GM12878 (cell line): ENCODE data around the gene RCL1. TPM values are rescaled to one million over a fixed set of nuclear protein-coding genes. Genes with fewer than 3 reads are reported as not detected.

Experiments
- ATAC-seq: fragments of 200-7000 bp; cut with Tn5 transposase; 3 replicates; pipeline ENCODE4 v1.9.1; 2020; ENCODE audit warnings: mild to moderate bottlenecking, moderate library complexity
- BruUV-seq: library from RNA; stranded (reverse); fragments of 400-500 nt; replicated peaks from 2 replicates; lab custom pipeline; 2021; lab: Mats Ljungman, UMichigan
- CTCF ChIA-PET: fragments of 300-600 bp; sonication (Branson Sonifier 250); formaldehyde crosslinking; extraction: SDS; loops from one replicate; lab custom pipeline; 2021; ENCODE audit warnings: inconsistent platforms; lab: Yijun Ruan, JAX
- POLR2A ChIA-PET: fragments of 350-600 bp; formaldehyde crosslinking; extraction: SDS; loops from one replicate; lab custom pipeline; 2021; ENCODE audit warnings: inconsistent platforms; lab: Charles Lee
- RAD21 ChIA-PET: fragments of 300-600 bp; sonication (Branson Sonifier 250); formaldehyde crosslinking; loops from one replicate; lab custom pipeline; 2023; ENCODE audit warnings: antibody characterized with exemption; ENCODE audit not compliant: unreplicated experiment; lab: Charles Lee
- SMC1A ChIA-PET: fragments of 300-600 bp; sonication (Branson Sonifier 250); formaldehyde crosslinking; loops from one replicate; lab custom pipeline; 2023; ENCODE audit not compliant: unreplicated experiment, uncharacterized antibody; lab: Charles Lee
- DNase-seq: peaks from one replicate; pipeline ENCODE4 v3.0.0-alpha.2; 2011; ENCODE audit warnings: low read depth, low spot score
- FAIRE-seq: peaks from 3 replicates; lab custom pipeline; 2011; peaks lifted over from hg19 to GRCh38; lab: Jason Lieb, UNC
- H2AFZ ChIP-seq: 2 replicates; pipeline ENCODE4 v1.6.0; 2011; ENCODE audit warnings: low read depth, low read length, control low read depth; ENCODE audit not compliant: control insufficient read depth
- H3K27ac ChIP-seq: 2 replicates; pipeline ENCODE4 v1.5.1; 2011; ENCODE audit warnings: control low read depth; ENCODE audit not compliant: control insufficient read depth, insufficient read depth
- H3K27me3 ChIP-seq, 2 experiments: replicated peaks in 1 of 2; 2 replicates each; pipeline versions ENCODE4 v1.6.0 to v1.6.1; 2011; ENCODE audit warnings: low read length in 1 of 2; ENCODE audit not compliant: control insufficient read depth in 2 of 2, insufficient read depth in 2 of 2
- H3K36me3 ChIP-seq, 2 experiments: 2 replicates each; pipeline ENCODE4 v1.5.1; 2011; ENCODE audit warnings: low read length in 1 of 2; ENCODE audit not compliant: control insufficient read depth in 2 of 2, insufficient read depth in 2 of 2
- H3K4me1 ChIP-seq: 2 replicates; pipeline ENCODE4 v1.6.1; 2011; ENCODE audit warnings: mild to moderate bottlenecking, low read length, moderate library complexity, mixed read lengths; ENCODE audit not compliant: control insufficient read depth, insufficient read depth
- H3K4me2 ChIP-seq: 2 replicates; pipeline ENCODE4 v1.6.0; 2011; ENCODE audit warnings: control low read depth; ENCODE audit not compliant: control insufficient read depth, insufficient read depth
- H3K4me3 ChIP-seq: fragments of 200-600 bp; sonication (generic); 2 replicates; pipeline ENCODE4 v1.5.1; 2016
- H3K79me2 ChIP-seq: 2 replicates; pipeline ENCODE4 v1.6.0; 2011; ENCODE audit warnings: low read length; ENCODE audit not compliant: control insufficient read depth, insufficient read depth
- H3K9ac ChIP-seq: 2 replicates; pipeline ENCODE4 v1.8.0; 2011; ENCODE audit warnings: low read length, control low read depth, mixed read lengths; ENCODE audit not compliant: control insufficient read depth, insufficient read depth
- H3K9me3 ChIP-seq: replicated peaks from 3 replicates; pipeline ENCODE4 v1.5.1; 2011; ENCODE audit warnings: mild to moderate bottlenecking, low read length; ENCODE audit not compliant: control insufficient read depth, insufficient read depth
- H4K20me1 ChIP-seq: 2 replicates; pipeline ENCODE4 v1.6.0; 2011; ENCODE audit not compliant: control insufficient read depth, insufficient read depth
- NRF1 ChIP-seq: conservative IDR thresholded peaks from 2 replicates; pipeline ENCODE4 v1.6.1; 2011; ENCODE audit warnings: mild to moderate bottlenecking, low read depth, low read length, improper control_type of control experiment
- PAX8 ChIP-seq: fragments of 450-650 bp; IDR thresholded peaks from 2 replicates; pipeline ENCODE4 v1.6.1; 2017; ENCODE audit warnings: mild to moderate bottlenecking, moderate library complexity
- RUNX3 ChIP-seq: IDR thresholded peaks from 2 replicates; pipeline ENCODE4 v1.6.1; 2012; ENCODE audit warnings: low read length, inconsistent platforms
- USF2 ChIP-seq: IDR thresholded peaks from 2 replicates; pipeline ENCODE4 v1.6.1; 2011; ENCODE audit warnings: low read depth, low read length, improper control_type of control experiment, borderline replicate concordance
- ZBED1 ChIP-seq: IDR thresholded peaks from 2 replicates; pipeline ENCODE4 v1.6.1; 2016; ENCODE audit warnings: borderline replicate concordance
- ZZZ3 ChIP-seq: IDR thresholded peaks from 2 replicates; pipeline ENCODE4 v1.6.1; 2011; ENCODE audit warnings: low read depth; ENCODE audit not compliant: control insufficient read depth, insufficient read length
- WGBS: methylation state at CpG from one replicate; pipeline ENCODE4 v1.1.6; 2016; ENCODE audit warnings: low lambda C conversion rate; ENCODE audit not compliant: insufficient replicate concordance, insufficient coverage; ENCODE audit errors: missing lambda C conversion rate; 5-methylcytosine and 5-hydroxymethylcytosine counted together
- in situ Hi-C: fragments of 300-500 bp; cut with MboI; formaldehyde crosslinking; loops from 9 replicates; pipeline ENCODE4 v1.14.3; 2018; ENCODE audit warnings: mixed read lengths
- intact Hi-C: fragments of 100-400 bp; cut with micrococcal nuclease; formaldehyde crosslinking; loops from one replicate; pipeline ENCODE4 v1.14.2; 2022; ENCODE audit not compliant: unreplicated experiment
- polyA plus RNA-seq, 11 experiments: library from polyadenylated mRNA; depleted of rRNA in 4 of 11; unstranded in 6 of 11; stranded (reverse) in 5 of 11; fragments of >200 nt; fragmentation: Nextera tagmentation in 4 of 11; fragmentation: Illumina TruSeq in 1 of 11; extraction: Ambion mirVana in 4 of 11; extraction: Trizol in 1 of 11; gene quantifications; 1 replicate in 1 of 11; 2 replicates in 10 of 11; pipeline versions ENCODE4 v1.2.1 to v1.2.3, GENCODE V29; 2011 to 2016; ENCODE audit warnings: inconsistent platforms in 2 of 11, missing spikeins in 2 of 11, low read depth in 1 of 11
- total RNA-seq, 4 experiments: library from RNA; depleted of rRNA in 3 of 4; stranded (reverse); fragments of >200 nt in 3 of 4; fragmentation: Illumina TruSeq in 1 of 4; extraction: Trizol in 1 of 4; gene quantifications; 2 replicates each; pipeline versions ENCODE4 v1.2.1 to v1.2.3, GENCODE V29; 2013 to 2021

Gene RCL1
- total and polyA plus RNA-seq, 10 of the 15 experiments (the other 5 are each of a cell fraction or from before 2014, with no cell fraction given) = 21.1 to 46.8 (median 30.5) TPM

DNA sequence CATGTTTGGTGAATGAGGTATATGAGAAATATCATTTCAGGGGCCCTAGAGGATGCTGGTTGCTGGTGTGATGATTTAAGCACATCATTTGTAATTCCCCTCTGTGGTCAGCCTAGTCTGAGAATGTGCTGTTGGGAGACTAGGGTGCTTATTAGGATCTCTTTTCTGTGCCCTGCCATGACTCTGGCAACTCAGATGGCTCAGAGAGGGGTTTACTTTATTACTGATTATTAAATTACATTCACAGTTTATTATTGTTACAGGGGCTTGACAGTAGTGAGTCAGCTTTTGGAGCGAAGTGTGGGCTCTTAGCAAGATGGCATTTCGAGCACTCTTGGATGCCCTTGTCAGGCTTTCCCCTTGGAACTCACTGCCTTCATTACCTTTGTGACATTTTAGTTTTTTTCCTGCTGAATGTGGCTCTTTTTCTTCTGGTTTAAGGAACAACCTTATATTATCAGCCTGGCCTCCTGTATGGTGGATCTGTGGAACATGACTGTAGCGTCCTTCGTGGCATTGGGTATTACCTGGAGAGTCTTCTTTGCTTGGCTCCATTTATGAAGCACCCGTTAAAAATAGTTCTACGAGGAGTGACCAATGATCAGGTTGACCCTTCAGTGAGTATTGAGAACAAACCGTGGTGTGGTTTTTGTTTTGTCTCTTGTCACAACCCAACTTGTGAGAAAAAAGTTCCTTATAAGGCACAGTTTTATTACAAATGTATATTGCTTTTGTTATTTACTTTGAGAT is 33.8 kb downstream of the RCL1 start:
- no peak overlapping the region for H3K4me2 ChIP-seq
- TF ChIP-seq NRF1 = no peak
- TF ChIP-seq PAX8 = no peak
- TF ChIP-seq ZBED1 = no peak
- peak; percentile 64; the same call in 1 of the 2 replicates for TF ChIP-seq RUNX3
- no peak for TF ChIP-seq ZZZ3
- TF ChIP-seq USF2 = no peak
- in situ Hi-C loops (no loop called here), intact Hi-C loops (no loop called here)
- H3K36me3 ChIP-seq = peaks cover 6 to 23% of the 10 kb centered on the region in 2 experiments
- ChIA-PET SMC1A (interaction anchor here (0.7 to 3.9 kb wide), 6 partner anchors 8 to 33 kb away, joined by 3 to 18 read pairs (median 4); partner anchors contain the start of gene RCL1), CTCF (interaction anchor here (1.0 to 2.4 kb wide), 3 partner anchors 9 to 64 kb away, joined by 3 to 16 read pairs (median 5); no protein-coding TSS in a partner anchor), POLR2A (interaction anchor here (0.8 to 1.2 kb wide), 2 partner anchors 13 to 33 kb away, joined by 3 read pairs; no protein-coding TSS in a partner anchor), RAD21 (interaction anchor here (0.9 to 2.3 kb wide), 2 partner anchors 11 to 157 kb away, joined by 3 to 9 read pairs; no protein-coding TSS in a partner anchor)
- no peak overlapping the region for H3K27ac ChIP-seq
- DNase-seq (no peak), ATAC-seq (peak; percentile 67), FAIRE-seq (no peak)
- 96% methylated on average over 7 of the region's 7 CpGs for WGBS
- BruUV-seq = no TSS peak
- H3K9me3 ChIP-seq = no peaks in the 10 kb centered on the region
- no peaks in the 10 kb centered on the region; the same call in 1 of the 2 replicates for H4K20me1 ChIP-seq
- no peak overlapping the region for H3K9ac ChIP-seq
- no peaks in the 10 kb centered on the region for H3K27me3 ChIP-seq
- no peak overlapping the region for H3K4me3 ChIP-seq
- no peak overlapping the region for H2AFZ ChIP-seq
- H3K79me2 ChIP-seq = peaks cover 39% of the 10 kb centered on the region
- peaks cover 4% of the 10 kb centered on the region for H3K4me1 ChIP-seq
